SK-N-SH (cell line): ENCODE measurements around the gene TOGARAM2.

Source experiments
- CHD2 ChIP-seq: fragments of 150-350 bp; IDR thresholded peaks from 2 replicates; pipeline ENCODE4 v1.6.1; 2018; ENCODE audit warnings: low read length; ENCODE audit not compliant: partially characterized antibody
- CTCF ChIP-seq: fragments of 200-600 bp; sonication (generic); IDR thresholded peaks from 2 replicates; pipeline ENCODE4 v1.6.1; 2017; ENCODE audit warnings: antibody characterized with exemption, mild to moderate bottlenecking, moderate library complexity
- EZH2phosphoT487 ChIP-seq: fragments of 200-600 bp; sonication (generic); IDR thresholded peaks from 2 replicates; pipeline ENCODE4 v1.6.1; 2017; ENCODE audit warnings: low read depth, mixed run types, mild to moderate bottlenecking, antibody characterized with exemption, moderate library complexity, borderline replicate concordance
- MXI1 ChIP-seq: IDR thresholded peaks from 2 replicates; pipeline ENCODE4 v1.6.1; 2012; ENCODE audit warnings: mild to moderate bottlenecking, low read depth, low read length, improper control_type of control experiment
- POLR2AphosphoS5 ChIP-seq: IDR thresholded peaks from 2 replicates; pipeline ENCODE4 v1.6.1; 2012; ENCODE audit warnings: low read depth, low read length
- RAD21 ChIP-seq: IDR thresholded peaks from 2 replicates; pipeline ENCODE4 v1.6.1; 2012; ENCODE audit warnings: mild to moderate bottlenecking, low read length
- RFX5 ChIP-seq: IDR thresholded peaks from 2 replicates; pipeline ENCODE4 v1.6.1; 2012; ENCODE audit warnings: mild to moderate bottlenecking, improper control_type of control experiment, low read length
- TEAD4 ChIP-seq: IDR thresholded peaks from 2 replicates; pipeline ENCODE4 v1.4.0; 2012; ENCODE audit warnings: mild to moderate bottlenecking, borderline replicate concordance; ENCODE audit not compliant: insufficient read depth
- YY1 ChIP-seq: IDR thresholded peaks from 2 replicates; pipeline ENCODE4 v1.4.0; 2012; ENCODE audit warnings: low read depth, mild to moderate bottlenecking
- TF ChIP-seq, protein P1 (sequence below): IDR thresholded peaks from 2 replicates; pipeline ENCODE4 v1.6.1; 2012; ENCODE audit warnings: mild to moderate bottlenecking, low read depth, low read length, moderate library complexity
- TF ChIP-seq, protein P2 (sequence below): IDR thresholded peaks from 2 replicates; pipeline ENCODE4 v1.4.0; 2012; ENCODE audit warnings: low read depth
- TF ChIP-seq, protein P3 (sequence below): IDR thresholded peaks from 2 replicates; pipeline ENCODE4 v1.4.0; 2012; ENCODE audit warnings: low read depth, borderline replicate concordance

DNA sequence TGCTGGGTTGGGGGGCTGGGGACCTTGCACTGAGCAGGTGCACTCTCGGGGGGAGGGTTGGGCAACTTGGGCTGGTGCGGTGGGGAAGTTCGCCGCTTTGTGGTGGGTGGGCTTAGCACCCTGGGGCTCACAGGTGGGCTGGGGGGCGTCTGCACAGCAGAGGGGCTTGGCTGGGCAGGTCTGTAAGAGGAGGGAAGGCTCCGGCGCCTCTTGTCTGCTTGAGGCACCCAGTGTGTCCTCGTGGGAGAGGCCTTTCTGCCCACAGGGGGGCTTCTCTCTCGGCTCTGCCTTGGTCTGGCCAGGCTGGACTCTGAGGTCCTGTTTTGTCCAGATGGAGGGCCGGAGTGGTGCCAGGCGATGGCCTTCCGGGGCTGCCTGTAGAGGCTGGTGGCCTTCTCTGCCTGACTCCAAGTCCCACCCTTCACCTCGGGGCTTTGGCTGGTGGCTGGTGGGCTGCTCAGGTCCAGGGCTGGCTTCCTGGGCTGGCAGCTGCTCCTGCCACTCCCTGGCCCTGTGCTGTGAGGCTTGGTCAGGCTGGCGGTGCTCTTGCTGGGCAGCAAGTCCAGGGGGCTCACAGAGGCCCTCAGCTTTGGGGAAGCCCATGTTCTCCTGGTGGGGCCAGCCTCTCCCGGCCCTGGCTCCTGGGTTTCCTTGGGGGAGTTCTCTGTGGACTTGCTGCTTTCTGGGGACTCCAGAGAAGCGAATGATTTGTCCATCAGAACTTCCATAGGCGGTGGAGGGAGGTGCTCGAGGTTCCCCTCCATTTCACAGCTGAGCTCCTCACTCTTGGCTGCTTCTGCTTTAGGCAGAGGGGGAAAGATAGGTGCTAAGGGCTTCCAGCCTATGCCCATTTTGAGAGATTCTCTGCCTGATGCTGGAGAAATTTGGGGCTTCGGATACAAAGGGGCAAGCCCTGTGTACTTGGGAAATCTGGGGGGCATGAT is 90.2 kb downstream of the TOGARAM2 start:
- TF ChIP-seq CTCF (no peak), CHD2 (no peak), TEAD4 (no peak), EZH2phosphoT487 (no peak), MXI1 (no peak), RFX5 (no peak), POLR2AphosphoS5 (no peak), RAD21 (no peak), YY1 (no peak)
- TF ChIP-seq, protein P1, sequence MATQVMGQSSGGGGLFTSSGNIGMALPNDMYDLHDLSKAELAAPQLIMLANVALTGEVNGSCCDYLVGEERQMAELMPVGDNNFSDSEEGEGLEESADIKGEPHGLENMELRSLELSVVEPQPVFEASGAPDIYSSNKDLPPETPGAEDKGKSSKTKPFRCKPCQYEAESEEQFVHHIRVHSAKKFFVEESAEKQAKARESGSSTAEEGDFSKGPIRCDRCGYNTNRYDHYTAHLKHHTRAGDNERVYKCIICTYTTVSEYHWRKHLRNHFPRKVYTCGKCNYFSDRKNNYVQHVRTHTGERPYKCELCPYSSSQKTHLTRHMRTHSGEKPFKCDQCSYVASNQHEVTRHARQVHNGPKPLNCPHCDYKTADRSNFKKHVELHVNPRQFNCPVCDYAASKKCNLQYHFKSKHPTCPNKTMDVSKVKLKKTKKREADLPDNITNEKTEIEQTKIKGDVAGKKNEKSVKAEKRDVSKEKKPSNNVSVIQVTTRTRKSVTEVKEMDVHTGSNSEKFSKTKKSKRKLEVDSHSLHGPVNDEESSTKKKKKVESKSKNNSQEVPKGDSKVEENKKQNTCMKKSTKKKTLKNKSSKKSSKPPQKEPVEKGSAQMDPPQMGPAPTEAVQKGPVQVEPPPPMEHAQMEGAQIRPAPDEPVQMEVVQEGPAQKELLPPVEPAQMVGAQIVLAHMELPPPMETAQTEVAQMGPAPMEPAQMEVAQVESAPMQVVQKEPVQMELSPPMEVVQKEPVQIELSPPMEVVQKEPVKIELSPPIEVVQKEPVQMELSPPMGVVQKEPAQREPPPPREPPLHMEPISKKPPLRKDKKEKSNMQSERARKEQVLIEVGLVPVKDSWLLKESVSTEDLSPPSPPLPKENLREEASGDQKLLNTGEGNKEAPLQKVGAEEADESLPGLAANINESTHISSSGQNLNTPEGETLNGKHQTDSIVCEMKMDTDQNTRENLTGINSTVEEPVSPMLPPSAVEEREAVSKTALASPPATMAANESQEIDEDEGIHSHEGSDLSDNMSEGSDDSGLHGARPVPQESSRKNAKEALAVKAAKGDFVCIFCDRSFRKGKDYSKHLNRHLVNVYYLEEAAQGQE, result no peak
- TF ChIP-seq, protein P2, sequence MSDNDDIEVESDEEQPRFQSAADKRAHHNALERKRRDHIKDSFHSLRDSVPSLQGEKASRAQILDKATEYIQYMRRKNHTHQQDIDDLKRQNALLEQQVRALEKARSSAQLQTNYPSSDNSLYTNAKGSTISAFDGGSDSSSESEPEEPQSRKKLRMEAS, result no peak
- TF ChIP-seq, protein P3, sequence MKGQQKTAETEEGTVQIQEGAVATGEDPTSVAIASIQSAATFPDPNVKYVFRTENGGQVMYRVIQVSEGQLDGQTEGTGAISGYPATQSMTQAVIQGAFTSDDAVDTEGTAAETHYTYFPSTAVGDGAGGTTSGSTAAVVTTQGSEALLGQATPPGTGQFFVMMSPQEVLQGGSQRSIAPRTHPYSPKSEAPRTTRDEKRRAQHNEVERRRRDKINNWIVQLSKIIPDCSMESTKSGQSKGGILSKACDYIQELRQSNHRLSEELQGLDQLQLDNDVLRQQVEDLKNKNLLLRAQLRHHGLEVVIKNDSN, result no peak
